ENCODE results near the gene ELP1. TPM values are rescaled to one million over a fixed set of nuclear protein-coding genes. Genes with fewer than 3 reads are reported as not detected.

The ELP1 gene
- total RNA-seq, 1 experiment from 2014 or later = 29.1 TPM

DNA sequence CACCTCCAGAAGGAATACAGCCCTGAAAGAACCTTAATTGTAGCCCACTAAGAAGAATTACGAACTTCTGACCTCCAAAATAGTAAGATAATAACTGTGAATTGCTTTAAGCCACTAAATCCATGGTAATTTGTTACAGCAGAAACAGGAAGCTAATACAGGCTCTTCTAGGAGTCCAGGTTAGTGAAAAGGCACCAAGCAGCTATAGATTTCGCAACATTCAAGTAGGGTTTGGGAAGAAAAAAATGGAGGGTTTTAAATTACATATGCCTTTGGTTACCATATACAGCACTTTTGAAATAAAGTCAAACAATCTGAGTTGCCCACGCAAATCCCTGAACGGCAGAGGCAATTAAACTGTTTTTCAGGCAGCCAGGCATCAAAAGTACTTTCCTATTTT lies 73.6 kb downstream of the ELP1 start:
- no peak for DNase-seq
- ChIA-PET POLR2A (no interaction called here), CTCF (no interaction called here)
- no peaks in the 10 kb centered on the region for H3K27me3 ChIP-seq (replicated peaks; ENCODE audit: control insufficient read depth, insufficient read depth, low read length)
- Mint-ChIP-seq H3K4me1 (ENCODE audit: low read depth, unreplicated experiment) (no peaks in the 10 kb centered on the region), H3K27me3 (ENCODE audit: insufficient read depth, unreplicated experiment) (no peaks in the 10 kb centered on the region), H3K27ac (ENCODE audit: unreplicated experiment) (no peak overlapping the region), H3K4me3 (ENCODE audit: unreplicated experiment) (no peak overlapping the region), H3K9me3 (ENCODE audit: unreplicated experiment) (no peaks in the 10 kb centered on the region), H3K36me3 (ENCODE audit: insufficient read depth, unreplicated experiment) (no peaks in the 10 kb centered on the region)
- TF ChIP-seq, protein P1, sequence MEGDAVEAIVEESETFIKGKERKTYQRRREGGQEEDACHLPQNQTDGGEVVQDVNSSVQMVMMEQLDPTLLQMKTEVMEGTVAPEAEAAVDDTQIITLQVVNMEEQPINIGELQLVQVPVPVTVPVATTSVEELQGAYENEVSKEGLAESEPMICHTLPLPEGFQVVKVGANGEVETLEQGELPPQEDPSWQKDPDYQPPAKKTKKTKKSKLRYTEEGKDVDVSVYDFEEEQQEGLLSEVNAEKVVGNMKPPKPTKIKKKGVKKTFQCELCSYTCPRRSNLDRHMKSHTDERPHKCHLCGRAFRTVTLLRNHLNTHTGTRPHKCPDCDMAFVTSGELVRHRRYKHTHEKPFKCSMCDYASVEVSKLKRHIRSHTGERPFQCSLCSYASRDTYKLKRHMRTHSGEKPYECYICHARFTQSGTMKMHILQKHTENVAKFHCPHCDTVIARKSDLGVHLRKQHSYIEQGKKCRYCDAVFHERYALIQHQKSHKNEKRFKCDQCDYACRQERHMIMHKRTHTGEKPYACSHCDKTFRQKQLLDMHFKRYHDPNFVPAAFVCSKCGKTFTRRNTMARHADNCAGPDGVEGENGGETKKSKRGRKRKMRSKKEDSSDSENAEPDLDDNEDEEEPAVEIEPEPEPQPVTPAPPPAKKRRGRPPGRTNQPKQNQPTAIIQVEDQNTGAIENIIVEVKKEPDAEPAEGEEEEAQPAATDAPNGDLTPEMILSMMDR (IDR thresholded peaks at IDR 0.05; ENCODE audit: insufficient read depth in 1 of 2, low read depth in 1 of 2, low read length in 1 of 2, severe bottlenecking in 1 of 2, unreplicated experiment in 1 of 2) = no peak
- H3K4me1 ChIP-seq = no peaks in the 10 kb centered on the region
- BruUV-seq (replicated peaks) = no TSS peak
- H3K9me3 ChIP-seq = no peaks in the 10 kb centered on the region
- H3K36me3 ChIP-seq (ENCODE audit: control insufficient read depth, insufficient read depth, low read length) = no peaks in the 10 kb centered on the region
- intact Hi-C loops (cut with micrococcal nuclease; ENCODE audit: unreplicated experiment) = no loop called here
- no peak overlapping the region for H3K4me3 ChIP-seq (ENCODE audit: low read depth, low read length)

- Histone ChIP-seq H3K4me3 (ENCODE audit: low read depth, low read length) (no peak overlapping the region), H3K4me1 (no peaks in the 10 kb centered on the region), H3K27me3 (replicated peaks; ENCODE audit: control insufficient read depth, insufficient read depth, low read length) (no peaks in the 10 kb centered on the region), H3K36me3 (ENCODE audit: control insufficient read depth, insufficient read depth, low read length) (no peaks in the 10 kb centered on the region), H3K9me3 (no peaks in the 10 kb centered on the region)
- H3K27ac Mint-ChIP-seq (ENCODE audit: unreplicated experiment) = no peak overlapping the region
- no peaks in the 10 kb centered on the region for H3K9me3 Mint-ChIP-seq (ENCODE audit: unreplicated experiment)
- no peak for DNase-seq
- TF ChIP-seq, protein P1 (IDR thresholded peaks at IDR 0.05; ENCODE audit: insufficient read depth in 1 of 2, low read depth in 1 of 2, low read length in 1 of 2, severe bottlenecking in 1 of 2, unreplicated experiment in 1 of 2) = no peak
- ChIA-PET CTCF (no interaction called here), POLR2A (no interaction called here)
- intact Hi-C loops (cut with micrococcal nuclease; ENCODE audit: unreplicated experiment) = no loop called here
- H3K36me3 Mint-ChIP-seq (ENCODE audit: insufficient read depth, unreplicated experiment) = no peaks in the 10 kb centered on the region
- H3K27me3 Mint-ChIP-seq (ENCODE audit: insufficient read depth, unreplicated experiment) = no peaks in the 10 kb centered on the region
- no peaks in the 10 kb centered on the region for H3K4me1 Mint-ChIP-seq (ENCODE audit: low read depth, unreplicated experiment)
- no TSS peak for BruUV-seq (replicated peaks)
- no peak overlapping the region for H3K4me3 Mint-ChIP-seq (ENCODE audit: unreplicated experiment)
Measured at GRCh38 chr9:108859459-108860114, 74.3 kb downstream of the ELP1 start.

GRCh38 chr9:108857572-108857971 lies 76.4 kb downstream of the ELP1 start:
- DNase-seq = no peak
- ChIA-PET POLR2A (no interaction called here), CTCF (no interaction called here)
- Histone ChIP-seq H3K4me3 (ENCODE audit: low read depth, low read length) (no peak overlapping the region), H3K27me3 (replicated peaks; ENCODE audit: control insufficient read depth, insufficient read depth, low read length) (no peaks in the 10 kb centered on the region), H3K9me3 (no peaks in the 10 kb centered on the region), H3K4me1 (no peaks in the 10 kb centered on the region; the same call in 1 of the 2 replicates), H3K36me3 (ENCODE audit: control insufficient read depth, insufficient read depth, low read length) (no peaks in the 10 kb centered on the region)
- H3K4me3 Mint-ChIP-seq (ENCODE audit: unreplicated experiment) = no peak overlapping the region
- intact Hi-C loops (cut with micrococcal nuclease; ENCODE audit: unreplicated experiment) = no loop called here
- H3K36me3 Mint-ChIP-seq (ENCODE audit: insufficient read depth, unreplicated experiment) = no peaks in the 10 kb centered on the region
- H3K27ac Mint-ChIP-seq (ENCODE audit: unreplicated experiment) = no peak overlapping the region
- TF ChIP-seq, protein P1 (IDR thresholded peaks at IDR 0.05; ENCODE audit: insufficient read depth in 1 of 2, low read depth in 1 of 2, low read length in 1 of 2, severe bottlenecking in 1 of 2, unreplicated experiment in 1 of 2) = no peak
- peaks cover under 1% of the 10 kb centered on the region for H3K4me1 Mint-ChIP-seq (ENCODE audit: low read depth, unreplicated experiment)
- no peaks in the 10 kb centered on the region for H3K9me3 Mint-ChIP-seq (ENCODE audit: unreplicated experiment)
- no peaks in the 10 kb centered on the region for H3K27me3 Mint-ChIP-seq (ENCODE audit: insufficient read depth, unreplicated experiment)
- BruUV-seq (replicated peaks) = no TSS peak

All from Caco-2 (cell line).